ENCODE measurements around the gene PCDHGB5.
"Not testable (repeated sequence)": the region's sequence is repeated elsewhere in the genome, so short reads cannot be mapped to it uniquely, and the experiment has no call there.

DNA sequence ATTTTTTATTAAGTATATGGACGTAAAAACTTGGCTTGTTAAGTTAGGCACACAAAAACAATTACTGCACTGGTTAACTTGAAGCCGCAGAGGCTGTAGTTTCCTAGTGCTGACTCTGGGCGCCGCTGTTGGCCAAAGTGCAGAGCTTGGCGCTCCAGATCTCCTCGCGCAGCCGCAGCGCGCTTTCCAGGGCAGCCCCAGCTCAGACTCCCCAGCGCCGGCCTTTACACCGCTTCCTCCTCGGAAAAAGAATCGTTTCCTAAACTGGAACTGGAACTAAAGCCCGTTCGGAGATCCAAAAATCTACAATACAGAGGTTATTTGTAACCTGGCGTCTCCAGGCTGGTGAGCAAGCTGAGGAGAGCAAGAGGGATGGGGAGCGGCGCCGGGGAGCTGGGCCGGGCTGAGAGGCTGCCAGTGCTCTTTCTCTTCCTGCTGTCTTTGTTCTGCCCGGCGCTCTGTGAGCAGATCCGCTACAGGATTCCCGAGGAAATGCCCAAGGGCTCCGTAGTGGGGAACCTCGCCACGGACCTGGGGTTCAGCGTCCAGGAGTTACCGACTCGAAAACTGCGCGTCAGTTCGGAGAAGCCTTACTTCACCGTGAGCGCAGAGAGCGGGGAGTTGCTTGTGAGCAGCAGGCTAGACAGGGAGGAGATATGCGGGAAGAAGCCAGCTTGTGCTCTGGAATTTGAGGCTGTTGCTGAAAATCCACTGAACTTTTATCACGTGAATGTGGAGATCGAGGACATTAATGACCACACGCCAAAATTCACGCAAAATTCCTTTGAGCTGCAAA is at the start of gene PCDHGB5:
- TF ChIP-seq, protein P1, sequence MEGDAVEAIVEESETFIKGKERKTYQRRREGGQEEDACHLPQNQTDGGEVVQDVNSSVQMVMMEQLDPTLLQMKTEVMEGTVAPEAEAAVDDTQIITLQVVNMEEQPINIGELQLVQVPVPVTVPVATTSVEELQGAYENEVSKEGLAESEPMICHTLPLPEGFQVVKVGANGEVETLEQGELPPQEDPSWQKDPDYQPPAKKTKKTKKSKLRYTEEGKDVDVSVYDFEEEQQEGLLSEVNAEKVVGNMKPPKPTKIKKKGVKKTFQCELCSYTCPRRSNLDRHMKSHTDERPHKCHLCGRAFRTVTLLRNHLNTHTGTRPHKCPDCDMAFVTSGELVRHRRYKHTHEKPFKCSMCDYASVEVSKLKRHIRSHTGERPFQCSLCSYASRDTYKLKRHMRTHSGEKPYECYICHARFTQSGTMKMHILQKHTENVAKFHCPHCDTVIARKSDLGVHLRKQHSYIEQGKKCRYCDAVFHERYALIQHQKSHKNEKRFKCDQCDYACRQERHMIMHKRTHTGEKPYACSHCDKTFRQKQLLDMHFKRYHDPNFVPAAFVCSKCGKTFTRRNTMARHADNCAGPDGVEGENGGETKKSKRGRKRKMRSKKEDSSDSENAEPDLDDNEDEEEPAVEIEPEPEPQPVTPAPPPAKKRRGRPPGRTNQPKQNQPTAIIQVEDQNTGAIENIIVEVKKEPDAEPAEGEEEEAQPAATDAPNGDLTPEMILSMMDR (IDR thresholded peaks at IDR 0.05) = not testable (repeated sequence)
- TF ChIP-seq EZH2, EZH2phosphoT487 (IDR thresholded peaks at IDR 0.05): not testable (repeated sequence)

Data from neural progenitor cell (in vitro differentiated cells).